ENCODE results near the gene CCRL2. TPM values are rescaled to one million over a fixed set of nuclear protein-coding genes. Genes with fewer than 3 reads are reported as not detected.

Gene CCRL2
- total RNA-seq, 1 donor from 2014 or later, result 1.9 TPM

DNA sequence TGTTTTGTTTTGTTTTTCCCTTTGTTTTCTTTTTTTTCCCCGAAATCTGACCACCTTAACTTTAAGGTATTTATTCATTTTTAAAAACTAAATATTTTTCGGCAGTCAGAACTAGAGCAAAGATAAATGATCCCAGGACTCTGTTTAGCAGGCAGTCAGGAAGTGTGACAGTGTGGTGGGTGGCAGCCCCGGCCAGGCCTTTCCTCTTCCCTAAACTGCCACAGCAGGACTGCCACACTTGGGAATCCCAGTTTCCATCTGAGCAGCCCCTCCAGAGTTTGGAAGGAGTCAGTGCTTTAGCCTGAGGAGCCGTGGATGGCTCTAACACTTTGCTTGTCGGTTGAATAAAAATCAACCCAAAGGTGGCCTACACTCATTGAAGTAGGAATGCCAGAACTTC is 6.9 kb downstream of the CCRL2 start:
- Mint-ChIP-seq H3K9me3 (no peaks in the 10 kb centered on the region), H3K27me3 (no peaks in the 10 kb centered on the region), H3K36me3 (ENCODE audit: low read depth) (no peaks in the 10 kb centered on the region), H3K4me3 (no peak overlapping the region), H3K27ac (no peak overlapping the region), H3K4me1 (peaks cover 2% of the 10 kb centered on the region)
- TF ChIP-seq, protein P1, sequence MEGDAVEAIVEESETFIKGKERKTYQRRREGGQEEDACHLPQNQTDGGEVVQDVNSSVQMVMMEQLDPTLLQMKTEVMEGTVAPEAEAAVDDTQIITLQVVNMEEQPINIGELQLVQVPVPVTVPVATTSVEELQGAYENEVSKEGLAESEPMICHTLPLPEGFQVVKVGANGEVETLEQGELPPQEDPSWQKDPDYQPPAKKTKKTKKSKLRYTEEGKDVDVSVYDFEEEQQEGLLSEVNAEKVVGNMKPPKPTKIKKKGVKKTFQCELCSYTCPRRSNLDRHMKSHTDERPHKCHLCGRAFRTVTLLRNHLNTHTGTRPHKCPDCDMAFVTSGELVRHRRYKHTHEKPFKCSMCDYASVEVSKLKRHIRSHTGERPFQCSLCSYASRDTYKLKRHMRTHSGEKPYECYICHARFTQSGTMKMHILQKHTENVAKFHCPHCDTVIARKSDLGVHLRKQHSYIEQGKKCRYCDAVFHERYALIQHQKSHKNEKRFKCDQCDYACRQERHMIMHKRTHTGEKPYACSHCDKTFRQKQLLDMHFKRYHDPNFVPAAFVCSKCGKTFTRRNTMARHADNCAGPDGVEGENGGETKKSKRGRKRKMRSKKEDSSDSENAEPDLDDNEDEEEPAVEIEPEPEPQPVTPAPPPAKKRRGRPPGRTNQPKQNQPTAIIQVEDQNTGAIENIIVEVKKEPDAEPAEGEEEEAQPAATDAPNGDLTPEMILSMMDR (IDR thresholded peaks at IDR 0.05), result no peak
- POLR2A ChIA-PET, result no interaction called here
- intact Hi-C loops (cut with micrococcal nuclease), result no loop called here
- no peak for DNase-seq
- CTCF ChIA-PET, result no interaction called here
- ATAC-seq (ENCODE audit: low read depth), result no peak

DNA sequence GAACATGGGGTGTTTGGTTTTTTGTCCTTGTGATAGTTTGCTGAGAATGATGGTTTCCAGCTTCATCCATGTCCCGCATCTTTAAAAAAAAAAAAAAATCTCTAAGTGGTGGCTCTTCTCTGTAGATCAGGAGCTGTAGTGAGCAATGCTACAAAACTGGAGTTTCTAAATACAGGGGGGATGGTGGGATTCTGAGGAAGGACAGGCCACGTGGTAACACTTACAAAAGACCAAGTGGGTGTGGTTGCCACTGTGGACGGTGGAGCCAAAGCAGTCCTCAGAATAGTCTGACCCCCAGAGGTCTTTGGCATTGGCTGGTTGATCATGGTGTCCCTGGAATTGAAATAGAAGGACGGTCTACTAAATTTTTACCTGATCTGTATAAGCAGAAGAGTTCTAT is 7.7 kb downstream of the CCRL2 start:
- CTCF ChIA-PET, result no interaction called here
- no peak overlapping the region for H3K27ac Mint-ChIP-seq
- POLR2A ChIA-PET, result no interaction called here
- H3K9me3 Mint-ChIP-seq, result no peaks in the 10 kb centered on the region
- H3K4me3 Mint-ChIP-seq, result no peak overlapping the region
- intact Hi-C loops (cut with micrococcal nuclease), result no loop called here
- H3K36me3 Mint-ChIP-seq (ENCODE audit: low read depth), result no peaks in the 10 kb centered on the region
- TF ChIP-seq, protein P1 (IDR thresholded peaks at IDR 0.05), result no peak
- peaks cover 2% of the 10 kb centered on the region for H3K4me1 Mint-ChIP-seq
- H3K27me3 Mint-ChIP-seq, result no peaks in the 10 kb centered on the region
- DNase-seq (no peak), ATAC-seq (ENCODE audit: low read depth) (no peak)

DNA sequence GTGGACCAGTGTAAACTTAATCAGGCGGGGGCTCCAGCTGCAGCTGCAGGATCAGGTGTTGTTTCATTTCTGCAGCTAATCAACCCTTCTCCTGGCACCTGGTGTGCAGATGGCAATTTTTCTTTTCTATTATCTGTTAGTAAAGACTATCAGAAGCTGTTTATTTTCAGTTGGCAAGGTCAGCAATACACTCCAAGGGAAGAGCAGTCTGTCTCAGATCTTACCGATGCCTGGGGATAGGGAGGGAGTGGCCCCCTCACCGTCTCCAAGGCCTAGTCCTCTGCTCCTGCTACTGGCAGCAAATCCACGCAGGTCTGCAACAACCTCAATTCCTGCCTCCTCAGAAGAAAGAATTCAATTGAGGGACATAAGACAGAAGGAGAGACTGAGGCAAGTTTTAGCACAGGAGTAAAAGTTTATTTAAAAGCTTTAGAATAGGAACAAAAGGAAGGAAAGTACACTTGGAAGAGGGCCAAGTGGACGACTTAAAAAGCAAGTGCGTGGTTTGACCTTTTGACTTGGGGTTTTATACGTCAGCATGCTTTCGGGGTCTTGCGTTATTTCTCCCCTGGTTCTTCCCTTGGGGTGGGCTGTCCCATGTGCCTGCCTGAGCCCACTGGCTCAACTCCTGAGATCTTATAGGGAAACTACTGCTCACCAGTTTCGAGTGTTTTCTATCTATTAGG is 9.2 kb downstream of the CCRL2 start:
- ChIA-PET POLR2A (no interaction called here), CTCF (interaction anchor here (1.6 kb wide), 1 partner anchor 8 kb away, joined by 3 read pairs; no protein-coding TSS in a partner anchor)
- H3K27me3 Mint-ChIP-seq, result no peaks in the 10 kb centered on the region
- DNase-seq (no peak), ATAC-seq (ENCODE audit: low read depth) (no peak)
- H3K4me3 Mint-ChIP-seq, result no peak overlapping the region
- no peaks in the 10 kb centered on the region for H3K9me3 Mint-ChIP-seq
- TF ChIP-seq, protein P1 (IDR thresholded peaks at IDR 0.05), result no peak
- intact Hi-C loops (cut with micrococcal nuclease), result no loop called here
- peaks cover 2% of the 10 kb centered on the region for H3K4me1 Mint-ChIP-seq
- no peaks in the 10 kb centered on the region for H3K36me3 Mint-ChIP-seq (ENCODE audit: low read depth)
- no peak overlapping the region for H3K27ac Mint-ChIP-seq

DNA sequence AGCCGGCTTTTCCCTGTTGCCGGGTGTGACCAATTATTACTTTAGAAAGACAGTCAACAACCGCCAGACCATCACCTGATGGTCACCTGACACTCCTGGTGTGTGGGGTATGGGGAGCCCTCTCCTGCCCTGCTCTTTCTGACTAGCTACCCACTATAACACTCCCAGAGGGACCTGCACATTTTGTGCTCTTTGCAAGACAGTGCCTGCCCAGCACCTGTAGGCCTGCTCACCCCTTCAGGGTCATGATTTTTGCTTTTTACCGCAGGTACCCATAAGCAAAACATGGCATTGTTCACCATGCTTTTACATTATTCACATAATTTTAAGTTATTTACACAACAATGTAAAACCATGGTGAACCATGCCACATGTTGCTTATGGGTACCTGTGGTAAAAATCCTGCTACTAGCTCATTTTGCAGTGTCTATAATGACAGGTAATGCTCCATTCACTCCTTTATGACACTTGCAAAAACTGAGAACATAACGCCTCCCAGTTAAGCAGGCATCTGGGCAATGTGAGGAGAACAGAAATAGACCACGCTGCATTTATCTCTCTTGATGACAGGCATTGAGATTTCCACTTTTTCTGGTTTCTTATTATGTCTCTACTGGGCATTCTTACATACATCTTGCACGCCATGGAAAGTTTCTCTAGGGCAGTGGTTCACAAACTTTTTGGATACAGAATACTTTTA is 9.9 kb downstream of the CCRL2 start:
- Mint-ChIP-seq H3K4me3 (no peak overlapping the region), H3K36me3 (ENCODE audit: low read depth) (no peaks in the 10 kb centered on the region), H3K4me1 (peaks cover 2% of the 10 kb centered on the region), H3K9me3 (no peaks in the 10 kb centered on the region), H3K27ac (no peak overlapping the region), H3K27me3 (no peaks in the 10 kb centered on the region)
- ChIA-PET POLR2A (no interaction called here), CTCF (interaction anchor here (1.6 kb wide), 1 partner anchor 9 kb away, joined by 3 read pairs; no protein-coding TSS in a partner anchor)
- TF ChIP-seq, protein P1 (IDR thresholded peaks at IDR 0.05), result no peak
- intact Hi-C loops (cut with micrococcal nuclease), result no loop called here
- ATAC-seq (ENCODE audit: low read depth) (no peak), DNase-seq (no peak)

DNA sequence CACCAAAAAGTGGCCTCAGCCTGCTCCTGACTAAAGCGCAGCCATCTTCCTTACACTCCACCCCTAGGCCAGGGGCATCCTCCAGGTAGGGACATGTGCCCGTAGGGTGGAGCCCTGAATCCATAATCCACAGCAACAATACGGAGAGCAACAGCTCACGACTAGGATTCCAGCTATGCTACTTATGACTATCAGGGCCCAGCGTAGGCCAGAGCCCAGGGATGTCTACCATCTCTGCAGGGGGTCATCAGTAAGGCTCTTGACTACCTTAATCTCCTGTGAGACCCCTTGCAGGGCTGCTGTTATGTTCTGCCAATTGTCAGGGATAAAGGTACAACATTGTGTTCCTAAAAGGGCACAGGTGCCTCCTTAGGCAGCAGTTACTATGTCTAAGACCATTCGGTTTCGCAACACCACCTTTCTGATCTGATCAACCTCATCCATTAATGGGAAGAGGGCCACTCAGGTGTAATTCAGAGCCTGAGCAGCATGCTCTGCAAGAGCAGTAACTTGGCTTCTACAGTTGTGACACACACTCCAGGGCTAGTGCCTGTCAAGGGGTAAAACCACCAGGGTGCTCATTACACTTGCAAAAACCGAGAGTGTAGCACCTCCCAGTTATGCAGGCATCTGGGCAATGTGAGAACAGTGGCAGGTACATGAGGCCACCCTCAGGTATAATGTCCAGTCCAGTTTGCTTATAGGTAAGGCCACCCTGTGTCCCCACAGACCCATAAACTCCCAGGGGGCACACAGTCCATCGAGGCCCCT is 11.0 kb downstream of the CCRL2 start:
- H3K27me3 Mint-ChIP-seq, result no peaks in the 10 kb centered on the region
- H3K4me1 Mint-ChIP-seq, result peaks cover 2% of the 10 kb centered on the region
- ChIA-PET CTCF (no interaction called here), POLR2A (no interaction called here)
- TF ChIP-seq, protein P1 (IDR thresholded peaks at IDR 0.05), result no peak
- DNase-seq, result no peak
- no peaks in the 10 kb centered on the region for H3K9me3 Mint-ChIP-seq
- ATAC-seq (ENCODE audit: low read depth), result no peak
- H3K27ac Mint-ChIP-seq, result no peak overlapping the region
- intact Hi-C loops (cut with micrococcal nuclease), result no loop called here
- H3K36me3 Mint-ChIP-seq (ENCODE audit: low read depth), result no peaks in the 10 kb centered on the region
- H3K4me3 Mint-ChIP-seq, result no peak overlapping the region
